GM12892 (cell line): Measurements from ENCODE around the gene PTK7.
A peak's percentile ranks its signal among the peaks of the same experiment; 100 is the strongest.

ENCODE experiments used
- POLR2AphosphoS5 ChIP-seq: IDR thresholded peaks from 2 replicates; pipeline ENCODE4 v1.6.1; 2011; ENCODE audit warnings: low read depth, low read length, control low read depth
- TAF1 ChIP-seq: IDR thresholded peaks from 2 replicates; pipeline ENCODE4 v1.6.1; 2011; ENCODE audit warnings: low read depth, mild to moderate bottlenecking, control low read depth, low read length, borderline replicate concordance

GRCh38 chr6:43170931-43171706 lies 95.0 kb downstream of the PTK7 start, which contains the start of gene SRF:
- TF ChIP-seq TAF1 (0 out of 2 replicates have a peak, but pooled peaks have one; percentile 36), POLR2AphosphoS5 (peak; percentile 79)
